IMR-90 (cell line): Measurements from ENCODE around the gene DMP1. TPM values are rescaled to one million over a fixed set of nuclear protein-coding genes. Genes with fewer than 3 reads are reported as not detected.

ENCODE experiments used
- ATAC-seq: fragments of 200-7000 bp; cut with Tn5 transposase; 2 replicates; pipeline ENCODE4 v1.9.1; 2020; ENCODE audit warnings: low read depth, mild to moderate bottlenecking, moderate library complexity
- BruUV-seq: library from RNA; stranded (reverse); fragments of 400-500 nt; replicated peaks from 2 replicates; lab custom pipeline; 2021; lab: Mats Ljungman, UMichigan
- CTCF ChIA-PET: fragments of 300-600 bp; formaldehyde crosslinking; extraction: SDS; loops from one replicate; lab custom pipeline; 2021; ENCODE audit warnings: antibody characterized with exemption; lab: Yijun Ruan, JAX
- POLR2A ChIA-PET: fragments of 300-600 bp; sonication (Branson Sonifier 250); formaldehyde crosslinking; loops from one replicate; lab custom pipeline; 2022; ENCODE audit warnings: antibody characterized with exemption; ENCODE audit not compliant: unreplicated experiment; lab: Charles Lee
- DNase-seq: peaks from one replicate; pipeline ENCODE4 v3.0.0; 2013
- H2AFZ ChIP-seq: replicated peaks from 2 replicates; pipeline ENCODE3; 2013; ENCODE audit warnings: low read length, mild to moderate bottlenecking; ENCODE audit not compliant: poor library complexity
- H2AK5ac ChIP-seq: 2 replicates; pipeline ENCODE4 v1.6.1; 2013; ENCODE audit warnings: low read depth, low read length, inconsistent platforms
- H2AK9ac ChIP-seq: replicated peaks from 2 replicates; pipeline ENCODE3; 2013; ENCODE audit warnings: mild to moderate bottlenecking, low read depth, low read length, moderate library complexity; ENCODE audit not compliant: poor library complexity
- H2BK120ac ChIP-seq: 2 replicates; pipeline ENCODE4 v1.6.1; 2013; ENCODE audit warnings: low read depth, low read length, inconsistent platforms
- H2BK15ac ChIP-seq: 3 replicates; pipeline ENCODE4 v1.6.1; 2013; ENCODE audit warnings: low read depth, low read length, inconsistent platforms
- H2BK20ac ChIP-seq: 2 replicates; pipeline ENCODE4 v1.6.1; 2013; ENCODE audit warnings: low read depth, mild to moderate bottlenecking, inconsistent platforms, low read length, moderate library complexity
- H2BK5ac ChIP-seq: 2 replicates; pipeline ENCODE4 v1.6.1; 2013; ENCODE audit warnings: mild to moderate bottlenecking, low read depth, low read length, inconsistent platforms; ENCODE audit not compliant: poor library complexity, severe bottlenecking
- H3K14ac ChIP-seq: replicated peaks from 2 replicates; pipeline ENCODE4 v1.6.1; 2013; ENCODE audit warnings: low read depth, low read length, inconsistent platforms
- H3K18ac ChIP-seq: 2 replicates; pipeline ENCODE4 v1.6.1; 2013; ENCODE audit warnings: low read depth, low read length, control low read depth
- H3K23ac ChIP-seq: 2 replicates; pipeline ENCODE4 v1.6.1; 2013; ENCODE audit warnings: low read depth, low read length, inconsistent platforms
- H3K27ac ChIP-seq: 2 replicates; pipeline ENCODE4 v1.5.1; 2013; ENCODE audit warnings: mild to moderate bottlenecking, control low read depth, low read length; ENCODE audit not compliant: insufficient read depth
- H3K27me3 ChIP-seq: 2 replicates; pipeline ENCODE4 v1.6.1; 2013; ENCODE audit warnings: low read length; ENCODE audit not compliant: control insufficient read depth, insufficient read depth
- H3K36me3 ChIP-seq: 2 replicates; pipeline ENCODE4 v1.6.1; 2013; ENCODE audit warnings: low read length, mixed read lengths; ENCODE audit not compliant: control insufficient read depth, insufficient read depth
- H3K4ac ChIP-seq: 2 replicates; pipeline ENCODE4 v1.6.1; 2013; ENCODE audit warnings: low read depth, low read length, inconsistent platforms
- H3K4me1 ChIP-seq: 2 replicates; pipeline ENCODE4 v1.6.1; 2013; ENCODE audit warnings: low read length, mixed read lengths; ENCODE audit not compliant: control insufficient read depth, insufficient read depth
- H3K4me2 ChIP-seq: 2 replicates; pipeline ENCODE4 v1.6.1; 2013; ENCODE audit warnings: low read depth, mild to moderate bottlenecking, control low read depth, low read length, moderate library complexity
- H3K4me3 ChIP-seq: 2 replicates; pipeline ENCODE4 v1.5.1; 2013; ENCODE audit warnings: low read depth, mild to moderate bottlenecking, control low read depth, low read length, moderate library complexity; ENCODE audit not compliant: insufficient read depth
- H3K56ac ChIP-seq: 2 replicates; pipeline ENCODE4 v1.6.1; 2013; ENCODE audit warnings: low read length, inconsistent platforms; ENCODE audit not compliant: insufficient read depth; ENCODE audit errors: extremely low read depth
- H3K79me1 ChIP-seq, 2 experiments: 2 replicates each; pipeline ENCODE4 v1.6.1; 2013; ENCODE audit warnings: low read length in 2 of 2, inconsistent platforms in 1 of 2, low read depth in 1 of 2
- H3K9ac ChIP-seq: 2 replicates; pipeline ENCODE4 v1.6.1; 2013; ENCODE audit warnings: low read depth, low read length, control low read depth
- H3K9me1 ChIP-seq: 2 replicates; pipeline ENCODE4 v1.6.1; 2013; ENCODE audit warnings: low read length, inconsistent platforms; ENCODE audit not compliant: insufficient read depth
- H3K9me3 ChIP-seq: 2 replicates; pipeline ENCODE4 v1.6.1; 2013; ENCODE audit warnings: low read length; ENCODE audit not compliant: control insufficient read depth, insufficient read depth
- H4K20me1 ChIP-seq: 2 replicates; pipeline ENCODE4 v1.6.1; 2013; ENCODE audit warnings: low read length, inconsistent platforms; ENCODE audit not compliant: insufficient read depth
- H4K5ac ChIP-seq: 2 replicates; pipeline ENCODE4 v1.6.1; 2013; ENCODE audit warnings: mild to moderate bottlenecking, low read depth, low read length, control low read depth
- H4K8ac ChIP-seq, 2 experiments: 2 replicates each; pipeline ENCODE4 v1.6.1; 2013; ENCODE audit warnings: low read depth in 2 of 2, low read length in 2 of 2, control low read depth in 1 of 2, inconsistent platforms in 1 of 2
- H4K91ac ChIP-seq: 2 replicates; pipeline ENCODE4 v1.6.1; 2013; ENCODE audit warnings: low read depth, low read length, inconsistent platforms; ENCODE audit not compliant: insufficient read depth
- BHLHE40 ChIP-seq: fragments of 150-350 bp; IDR thresholded peaks from 2 replicates; pipeline ENCODE4 v1.6.1; 2016; ENCODE audit warnings: mild to moderate bottlenecking, low read depth, low read length
- CEBPB ChIP-seq: IDR thresholded peaks from 2 replicates; pipeline ENCODE4 v1.6.1; 2012; ENCODE audit warnings: low read depth, low read length, improper control_type of control experiment
- CHD1 ChIP-seq: IDR thresholded peaks from 2 replicates; pipeline ENCODE4 v1.6.1; 2012; ENCODE audit warnings: low read depth, low read length, improper control_type of control experiment
- CTCF ChIP-seq: conservative IDR thresholded peaks from 2 replicates; pipeline ENCODE4 v1.5.1; 2012; ENCODE audit warnings: mild to moderate bottlenecking, low read depth, low read length, improper control_type of control experiment
- ELK1 ChIP-seq: fragments of 150-350 bp; IDR thresholded peaks from 2 replicates; pipeline ENCODE4 v1.6.1; 2016; ENCODE audit warnings: low read depth, mild to moderate bottlenecking, low read length, moderate library complexity, borderline replicate concordance
- FOS ChIP-seq: fragments of 150-350 bp; IDR thresholded peaks from 2 replicates; pipeline ENCODE4 v1.6.1; 2016; ENCODE audit warnings: low read depth, low read length
- MAZ ChIP-seq: IDR thresholded peaks from 2 replicates; pipeline ENCODE4 v1.6.1; 2012; ENCODE audit warnings: low read depth, mild to moderate bottlenecking, low read length, improper control_type of control experiment, moderate library complexity, borderline replicate concordance
- MXI1 ChIP-seq: IDR thresholded peaks from 2 replicates; pipeline ENCODE4 v1.6.1; 2012; ENCODE audit warnings: low read depth, mild to moderate bottlenecking, low read length, moderate library complexity, borderline replicate concordance
- NFE2L2 ChIP-seq: fragments of 150-350 bp; IDR thresholded peaks from 2 replicates; pipeline ENCODE4 v1.6.1; 2016; ENCODE audit warnings: low read depth, mild to moderate bottlenecking, low read length
- POLR2A ChIP-seq: IDR thresholded peaks from 2 replicates; pipeline ENCODE4 v1.6.1; 2012; ENCODE audit warnings: mild to moderate bottlenecking, low read depth, low read length
- RAD21 ChIP-seq: IDR thresholded peaks from 2 replicates; pipeline ENCODE4 v1.6.1; 2012; ENCODE audit warnings: low read length, improper control_type of control experiment
- RCOR1 ChIP-seq: IDR thresholded peaks from 2 replicates; pipeline ENCODE4 v1.6.1; 2012; ENCODE audit warnings: mild to moderate bottlenecking, low read length, improper control_type of control experiment; ENCODE audit not compliant: insufficient replicate concordance
- RFX5 ChIP-seq: IDR thresholded peaks from 2 replicates; pipeline ENCODE4 v1.8.0; 2012; ENCODE audit warnings: low read depth, mild to moderate bottlenecking, low read length, moderate library complexity
- WGBS, 2 experiments: methylation state at CpG; one replicate each; pipeline versions ENCODE4 v1.1.5 to v1.1.7; 2013; ENCODE audit warnings: missing lambda C conversion rate in 2 of 2; ENCODE audit not compliant: insufficient read length in 1 of 2; ENCODE audit errors: extremely low coverage in 2 of 2; 5-methylcytosine and 5-hydroxymethylcytosine counted together
- dilution Hi-C: fragments of 300-500 bp; cut with HindIII; formaldehyde crosslinking; loops from one replicate; pipeline ENCODE4 v1.14.3; 2018; ENCODE audit warnings: low sequenced_read_pairs; ENCODE audit not compliant: unreplicated experiment
- in situ Hi-C: fragments of 300-500 bp; cut with MboI; formaldehyde crosslinking; loops from 3 replicates; pipeline ENCODE4 v1.14.3; 2019; ENCODE audit warnings: low sequenced_read_pairs, inconsistent platforms, mixed read lengths
- intact Hi-C: fragments of 100-400 bp; cut with micrococcal nuclease; formaldehyde crosslinking; loops from 2 replicates; pipeline ENCODE4 v1.10.0; 2022
- polyA plus RNA-seq, 3 experiments: library from polyadenylated mRNA; depleted of rRNA; stranded (reverse); fragments of >200 nt; gene quantifications; 2 replicates each; pipeline ENCODE4 v1.2.3, GENCODE V29; 2012; ENCODE audit warnings: low replicate concordance in 1 of 3
- total RNA-seq: library from RNA; depleted of rRNA; stranded (reverse); fragments of >200 nt; gene quantifications from 2 replicates; pipeline ENCODE4 v1.2.3, GENCODE V29; 2012
- TF ChIP-seq, protein P1 (sequence below): fragments of 150-350 bp; IDR thresholded peaks from 2 replicates; pipeline ENCODE4 v1.6.1; 2017; ENCODE audit warnings: mild to moderate bottlenecking, antibody characterized with exemption, low read length, low read depth

The DMP1 gene
- total and polyA plus RNA-seq, 2 of the 4 experiments (the other 2 are of a cell fraction), result not detected

GRCh38 chr4:87616268-87616667 lies 33.8 kb upstream of the DMP1 start:
- H3K79me1 ChIP-seq, result no peaks in the 10 kb centered on the region
- intact Hi-C loops (no loop called here), in situ Hi-C loops (no loop called here), dilution Hi-C loops (no loop called here)
- DNase-seq, result no peak
- H2AK9ac ChIP-seq, result no peak overlapping the region
- no peak overlapping the region for H2BK20ac ChIP-seq
- no peaks in the 10 kb centered on the region for H3K27me3 ChIP-seq
- H2BK120ac ChIP-seq, result no peak overlapping the region
- H3K56ac ChIP-seq, result no peak overlapping the region
- TF ChIP-seq CEBPB, result no peak
- no peak for TF ChIP-seq FOS
- TF ChIP-seq CHD1, result no peak
- no peak for TF ChIP-seq NFE2L2
- TF ChIP-seq, protein P1, sequence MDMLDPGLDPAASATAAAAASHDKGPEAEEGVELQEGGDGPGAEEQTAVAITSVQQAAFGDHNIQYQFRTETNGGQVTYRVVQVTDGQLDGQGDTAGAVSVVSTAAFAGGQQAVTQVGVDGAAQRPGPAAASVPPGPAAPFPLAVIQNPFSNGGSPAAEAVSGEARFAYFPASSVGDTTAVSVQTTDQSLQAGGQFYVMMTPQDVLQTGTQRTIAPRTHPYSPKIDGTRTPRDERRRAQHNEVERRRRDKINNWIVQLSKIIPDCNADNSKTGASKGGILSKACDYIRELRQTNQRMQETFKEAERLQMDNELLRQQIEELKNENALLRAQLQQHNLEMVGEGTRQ, result no peak
- no peak for TF ChIP-seq RFX5
- TF ChIP-seq ELK1, result no peak
- TF ChIP-seq POLR2A, result no peak
- TF ChIP-seq CTCF, result no peak
- no peak for TF ChIP-seq RCOR1
- TF ChIP-seq BHLHE40, result no peak
- TF ChIP-seq MAZ, result no peak
- no peak for TF ChIP-seq RAD21
- TF ChIP-seq MXI1, result no peak
- no TSS peak for BruUV-seq
- ATAC-seq, result no peak
- no peaks in the 10 kb centered on the region for H3K4me1 ChIP-seq
- ChIA-PET POLR2A (no interaction called here), CTCF (no interaction called here)
- no peak overlapping the region for H4K8ac ChIP-seq
- H3K9me3 ChIP-seq, result no peaks in the 10 kb centered on the region
- H3K18ac ChIP-seq, result no peak overlapping the region
- H4K5ac ChIP-seq, result no peak overlapping the region
- no peak overlapping the region for H3K27ac ChIP-seq
- H3K14ac ChIP-seq, result no peak overlapping the region
- no peak overlapping the region for H2BK5ac ChIP-seq
- no peaks in the 10 kb centered on the region; the same call in 1 of the 2 replicates for H3K9me1 ChIP-seq
- H4K91ac ChIP-seq, result no peak overlapping the region
- H3K4me3 ChIP-seq, result no peak overlapping the region
- no peak overlapping the region for H2AFZ ChIP-seq
- no peaks in the 10 kb centered on the region for H4K20me1 ChIP-seq
- no peak overlapping the region for H3K4me2 ChIP-seq
- no peaks in the 10 kb centered on the region for H3K36me3 ChIP-seq
- H2BK15ac ChIP-seq, result no peak overlapping the region
- no peak overlapping the region for H3K23ac ChIP-seq
- H3K4ac ChIP-seq, result no peak overlapping the region
- WGBS, 2 experiments, result 75% methylated on average over 6 of the region's 9 CpGs; no CpG with 5 or more reads in 1 of the 2 experiments
- no peak overlapping the region for H2AK5ac ChIP-seq
- H3K9ac ChIP-seq, result no peak overlapping the region
